Measurements from ENCODE around the gene TOMT.

TOMT gene

GRCh38 chr11:72120930-72121329, 15.2 kb downstream of the TOMT start:
- no peak for TF ChIP-seq REST (IDR thresholded peaks at IDR 0.05; ENCODE audit: insufficient read depth in 1 of 2, low read depth in 2 of 2, low read length in 2 of 2)
- TF ChIP-seq FOXP2 (optimal IDR thresholded peaks at IDR 0.05; ENCODE audit: borderline replicate concordance, extremely low read depth, extremely low read length, insufficient read depth) = no peak
- TF ChIP-seq POLR2AphosphoS5 (IDR thresholded peaks at IDR 0.05; ENCODE audit: low read depth, low read length) = no peak
- no peak for TF ChIP-seq TAF1 (IDR thresholded peaks at IDR 0.05; ENCODE audit: borderline replicate concordance, insufficient read depth, low read length)
- TF ChIP-seq SIN3A (IDR thresholded peaks at IDR 0.05; ENCODE audit: borderline replicate concordance, insufficient read depth, low read length) = no peak

DNA sequence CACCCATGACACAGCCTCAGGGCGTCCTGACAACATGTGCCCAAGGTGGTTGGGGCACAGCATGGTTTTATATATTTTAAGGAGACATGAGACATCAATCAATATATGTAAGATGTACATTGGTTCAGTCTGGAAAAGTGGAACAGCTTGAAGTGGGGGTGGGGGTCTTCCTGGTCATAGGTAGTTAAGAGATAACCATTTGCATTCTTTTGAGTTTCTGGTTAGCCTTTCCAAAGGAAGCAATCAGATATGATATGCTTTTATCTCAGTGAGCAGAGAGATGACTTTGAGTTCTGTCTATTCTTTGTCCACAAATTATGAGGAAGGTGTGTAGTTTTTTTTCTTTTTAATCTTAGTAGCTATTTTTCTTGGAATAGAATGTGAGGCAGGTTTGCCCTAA, 16.9 kb downstream of the TOMT start:
- TF ChIP-seq TAF1 (IDR thresholded peaks at IDR 0.05; ENCODE audit: borderline replicate concordance, insufficient read depth, low read length) (no peak), SIN3A (IDR thresholded peaks at IDR 0.05; ENCODE audit: borderline replicate concordance, insufficient read depth, low read length) (no peak), FOXP2 (optimal IDR thresholded peaks at IDR 0.05; ENCODE audit: borderline replicate concordance, extremely low read depth, extremely low read length, insufficient read depth) (no peak), REST (IDR thresholded peaks at IDR 0.05; ENCODE audit: insufficient read depth in 1 of 2, low read depth in 2 of 2, low read length in 2 of 2) (no peak), POLR2AphosphoS5 (IDR thresholded peaks at IDR 0.05; ENCODE audit: low read depth, low read length) (no peak)

- no peak for TF ChIP-seq POLR2AphosphoS5 (IDR thresholded peaks at IDR 0.05; ENCODE audit: low read depth, low read length)
- no peak for TF ChIP-seq SIN3A (IDR thresholded peaks at IDR 0.05; ENCODE audit: borderline replicate concordance, insufficient read depth, low read length)
- no peak for TF ChIP-seq TAF1 (IDR thresholded peaks at IDR 0.05; ENCODE audit: borderline replicate concordance, insufficient read depth, low read length)
These were observed 17.5 kb downstream of the TOMT start for GRCh38 chr11:72123117-72123653.

GRCh38 chr11:72124046-72124445, 18.3 kb downstream of the TOMT start:
- TF ChIP-seq REST (IDR thresholded peaks at IDR 0.05; ENCODE audit: insufficient read depth in 1 of 2, low read depth in 2 of 2, low read length in 2 of 2) (no peak), TAF1 (IDR thresholded peaks at IDR 0.05; ENCODE audit: borderline replicate concordance, insufficient read depth, low read length) (no peak)

- TF ChIP-seq TAF1 (IDR thresholded peaks at IDR 0.05; ENCODE audit: borderline replicate concordance, insufficient read depth, low read length) = no peak
- TF ChIP-seq POLR2AphosphoS5 (IDR thresholded peaks at IDR 0.05; ENCODE audit: low read depth, low read length) = no peak
- no peak for TF ChIP-seq FOXP2 (optimal IDR thresholded peaks at IDR 0.05; ENCODE audit: borderline replicate concordance, extremely low read depth, extremely low read length, insufficient read depth)
- TF ChIP-seq SIN3A (IDR thresholded peaks at IDR 0.05; ENCODE audit: borderline replicate concordance, insufficient read depth, low read length) = no peak
- TF ChIP-seq REST (IDR thresholded peaks at IDR 0.05; ENCODE audit: insufficient read depth in 1 of 2, low read depth in 2 of 2, low read length in 2 of 2) = no peak
These were observed 20.2 kb downstream of the TOMT start for GRCh38 chr11:72125956-72126355.
